Measurements from ENCODE around the gene OSBPL1A. TPM values are rescaled to one million over a fixed set of nuclear protein-coding genes. Genes with fewer than 3 reads are reported as not detected.

OSBPL1A gene
- total RNA-seq, 4 donors from 2014 or later: 31.0 to 42.2 (median 32.4) TPM

- H3K4me3 ChIP-seq: no peak overlapping the region
- H3K27me3 ChIP-seq: no peaks in the 10 kb centered on the region
- no peak for DNase-seq (ENCODE audit: low spot score in 2 of 2)
- H3K27ac ChIP-seq: no peak overlapping the region
- 95% methylated on average over 5 of the region's 5 CpGs for WGBS
- TF ChIP-seq EP300 (IDR thresholded peaks at IDR 0.05): no peak
- TF ChIP-seq POLR2A (IDR thresholded peaks at IDR 0.05): no peak
- no peak for TF ChIP-seq POLR2AphosphoS5 (IDR thresholded peaks at IDR 0.05)
- TF ChIP-seq CTCF (IDR thresholded peaks at IDR 0.05): no peak
- H3K9me3 ChIP-seq: no peaks in the 10 kb centered on the region
- peaks cover 20% of the 10 kb centered on the region for H3K36me3 ChIP-seq
- H3K4me1 ChIP-seq: peaks cover 11% of the 10 kb centered on the region
Measured at GRCh38 chr18:24232800-24233199, 164.8 kb downstream of the OSBPL1A start.

DNA sequence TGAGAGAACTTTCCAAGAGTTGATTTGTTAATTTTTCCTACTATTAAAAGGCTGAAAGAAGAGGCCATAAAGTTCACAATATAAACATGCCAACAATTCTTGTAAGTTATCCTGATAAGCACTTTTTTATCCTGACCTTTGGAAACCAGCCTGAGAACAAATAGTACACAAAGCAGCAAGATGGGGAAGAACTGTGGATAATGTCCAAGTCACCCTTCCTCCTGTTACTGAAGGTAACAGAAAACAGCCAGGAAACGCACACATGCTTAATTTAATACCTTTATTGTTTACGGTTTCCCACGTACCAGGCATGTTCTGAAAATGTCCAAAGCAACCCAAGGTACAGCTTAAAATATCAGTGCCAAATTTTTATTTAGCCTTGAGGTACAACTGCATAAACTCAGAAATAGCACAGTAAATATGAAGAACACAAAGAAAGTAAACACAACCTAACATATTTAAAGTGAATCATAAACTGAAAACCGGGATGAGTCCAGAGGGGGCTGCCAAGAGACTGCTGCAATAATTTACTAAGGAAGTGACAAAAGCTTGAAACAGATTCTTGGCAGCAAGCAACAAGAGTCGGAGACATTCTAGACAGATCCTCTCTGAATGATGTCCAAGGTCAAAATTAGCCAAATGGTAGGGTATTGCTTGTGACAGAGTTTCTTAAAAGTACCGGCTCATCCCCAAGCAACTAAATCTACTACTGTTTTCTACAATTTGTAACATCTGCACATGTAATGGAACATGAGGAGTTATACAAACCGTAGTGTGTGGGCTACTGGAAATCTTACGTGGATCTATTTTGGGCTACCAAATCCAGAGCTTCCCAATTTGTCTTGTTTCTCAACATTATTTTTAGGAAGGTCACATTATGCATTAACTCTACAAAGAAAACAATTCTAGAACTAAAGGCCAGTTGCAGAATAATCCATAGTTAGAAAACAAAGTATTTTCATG lies 165.6 kb downstream of the OSBPL1A start:
- DNase-seq (ENCODE audit: low spot score in 2 of 2): no peak
- no peak for TF ChIP-seq CTCF (IDR thresholded peaks at IDR 0.05)
- no peak for TF ChIP-seq EP300 (IDR thresholded peaks at IDR 0.05)
- TF ChIP-seq POLR2AphosphoS5 (IDR thresholded peaks at IDR 0.05): no peak
- no peak for TF ChIP-seq POLR2A (IDR thresholded peaks at IDR 0.05)

GRCh38 chr18:24230766-24231165 lies 166.9 kb downstream of the OSBPL1A start:
- Histone ChIP-seq H3K27ac (no peak overlapping the region), H3K4me1 (peaks cover 11% of the 10 kb centered on the region), H3K36me3 (peaks cover 11% of the 10 kb centered on the region), H3K27me3 (no peaks in the 10 kb centered on the region), H3K4me3 (no peak overlapping the region), H3K9me3 (no peaks in the 10 kb centered on the region)
- 93% methylated on average over 5 of the region's 5 CpGs for WGBS
- DNase-seq (ENCODE audit: low spot score in 2 of 2): no peak
- TF ChIP-seq EP300 (IDR thresholded peaks at IDR 0.05) (no peak), POLR2A (IDR thresholded peaks at IDR 0.05) (no peak), POLR2AphosphoS5 (IDR thresholded peaks at IDR 0.05) (no peak), CTCF (IDR thresholded peaks at IDR 0.05) (no peak)

More for the DNA sequence above, 165.6 kb downstream of the OSBPL1A start:
- Histone ChIP-seq H3K27me3 (no peaks in the 10 kb centered on the region), H3K4me1 (peaks cover 11% of the 10 kb centered on the region), H3K9me3 (no peaks in the 10 kb centered on the region), H3K27ac (no peak overlapping the region), H3K36me3 (peaks cover 16% of the 10 kb centered on the region), H3K4me3 (no peak overlapping the region)
- WGBS: 42% methylated on average over 8 of the region's 8 CpGs

DNA sequence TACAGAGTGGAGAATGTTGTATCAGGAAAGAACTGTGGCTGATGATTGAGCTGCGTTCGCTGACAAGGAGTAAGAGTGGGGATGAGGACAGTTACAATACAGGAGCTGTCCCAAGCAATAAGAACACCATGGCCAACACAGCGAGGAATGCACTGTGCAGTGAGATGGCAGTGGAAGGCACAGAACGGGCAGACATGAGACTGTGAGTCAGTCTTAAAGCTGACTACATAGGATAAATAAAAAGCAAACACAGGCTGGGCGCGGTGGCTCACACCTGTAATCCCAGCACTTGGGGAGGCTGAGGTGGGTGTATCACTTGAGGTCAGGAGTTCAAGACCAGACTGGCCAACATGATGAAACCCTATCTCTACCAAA lies 169.0 kb downstream of the OSBPL1A start:
- no peaks in the 10 kb centered on the region for H3K9me3 ChIP-seq
- H3K27me3 ChIP-seq: no peaks in the 10 kb centered on the region
- TF ChIP-seq POLR2A (IDR thresholded peaks at IDR 0.05) (no peak), EP300 (IDR thresholded peaks at IDR 0.05) (no peak), CTCF (IDR thresholded peaks at IDR 0.05) (no peak), POLR2AphosphoS5 (IDR thresholded peaks at IDR 0.05) (no peak)
- 93% methylated on average over 6 of the region's 6 CpGs for WGBS
- peaks cover 2% of the 10 kb centered on the region for H3K36me3 ChIP-seq
- peaks cover 11% of the 10 kb centered on the region for H3K4me1 ChIP-seq
- no peak for DNase-seq (ENCODE audit: low spot score in 2 of 2)
- no peak overlapping the region for H3K27ac ChIP-seq
- H3K4me3 ChIP-seq: no peak overlapping the region

DNA sequence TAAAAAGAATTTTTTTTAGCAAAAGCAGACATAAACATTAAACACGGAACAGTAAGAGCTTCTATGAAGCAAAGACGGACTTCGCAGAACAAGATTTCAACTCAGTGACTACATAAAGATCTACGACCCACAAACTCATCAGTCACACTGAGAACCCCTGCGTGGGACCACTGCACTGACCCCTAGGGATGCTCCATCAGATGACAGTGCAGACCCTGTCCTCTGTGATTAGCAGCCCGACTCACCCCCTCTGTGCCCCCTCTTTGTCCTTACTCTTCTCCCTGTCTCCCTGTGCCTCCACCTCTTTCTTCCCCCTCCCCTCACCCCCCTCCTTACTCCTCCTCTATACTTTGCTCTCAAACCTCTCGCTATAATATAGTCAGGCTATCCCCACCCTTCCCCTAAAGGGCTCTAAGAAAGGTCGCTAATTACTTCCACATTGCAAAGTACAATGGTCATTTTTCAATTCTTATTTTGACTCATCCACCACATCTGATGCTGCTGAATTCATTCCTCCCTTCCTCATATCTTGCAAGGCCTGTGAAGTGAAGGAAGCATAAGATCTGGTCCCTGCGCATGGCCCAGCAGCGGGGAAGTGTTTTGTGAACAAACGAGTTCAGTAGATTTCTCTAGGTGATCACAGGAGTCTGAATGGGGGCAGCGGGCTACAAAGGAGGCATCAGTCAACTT lies 169.5 kb downstream of the OSBPL1A start:
- WGBS: 90% methylated on average over 12 of the region's 12 CpGs
- peaks cover 11% of the 10 kb centered on the region for H3K4me1 ChIP-seq
- H3K27me3 ChIP-seq: no peaks in the 10 kb centered on the region
- TF ChIP-seq CTCF (IDR thresholded peaks at IDR 0.05) (no peak), EP300 (IDR thresholded peaks at IDR 0.05) (no peak), POLR2AphosphoS5 (IDR thresholded peaks at IDR 0.05) (no peak), POLR2A (IDR thresholded peaks at IDR 0.05) (no peak)
- H3K9me3 ChIP-seq: no peaks in the 10 kb centered on the region
- H3K36me3 ChIP-seq: peaks cover 3% of the 10 kb centered on the region
- H3K27ac ChIP-seq: no peak overlapping the region
- no peak for DNase-seq (ENCODE audit: low spot score in 2 of 2)
- H3K4me3 ChIP-seq: no peak overlapping the region

Measured in suprapubic skin (tissue), 4 donors.